ENCODE measurements around the gene CHRNA5.
"Not testable (repeated sequence)": the region's sequence is repeated elsewhere in the genome, so short reads cannot be mapped to it uniquely, and the experiment has no call there.

CHRNA5 gene

GRCh38 chr15:78565951-78566774, 843 bp downstream of the CHRNA5 start:
- no peak for DNase-seq (ENCODE audit: low spot score)

GRCh38 chr15:78567531-78567930, 2.2 kb downstream of the CHRNA5 start:
- no peak for DNase-seq (ENCODE audit: low spot score)

GRCh38 chr15:78570710-78571109, 5.4 kb downstream of the CHRNA5 start:
- no peak for DNase-seq (ENCODE audit: low spot score)

GRCh38 chr15:78571382-78571781, 6.1 kb downstream of the CHRNA5 start:
- no peak for DNase-seq (ENCODE audit: low spot score)

GRCh38 chr15:78573416-78573815, 8.1 kb downstream of the CHRNA5 start:
- DNase-seq (ENCODE audit: low spot score) = no peak

GRCh38 chr15:78574944-78575343, 9.6 kb downstream of the CHRNA5 start:
- DNase-seq (ENCODE audit: low spot score) = no peak

GRCh38 chr15:78597583-78597982, 32.3 kb downstream of the CHRNA5 start:
- DNase-seq (ENCODE audit: low spot score) = no peak

- no peak for DNase-seq (ENCODE audit: low spot score)
These were observed 33.0 kb downstream of the CHRNA5 start for GRCh38 chr15:78598348-78598747.

GRCh38 chr15:78599189-78599588, 33.9 kb downstream of the CHRNA5 start:
- no peak for DNase-seq (ENCODE audit: low spot score)

GRCh38 chr15:78603467-78603866, 38.1 kb downstream of the CHRNA5 start:
- no peak for DNase-seq (ENCODE audit: low spot score)

GRCh38 chr15:78604420-78604819, 39.1 kb downstream of the CHRNA5 start:
- no peak for DNase-seq (ENCODE audit: low spot score)

- DNase-seq (ENCODE audit: low spot score) = no peak
These were observed 39.9 kb downstream of the CHRNA5 start for GRCh38 chr15:78605201-78605600.

- no peak for DNase-seq (ENCODE audit: low spot score)
These were observed 40.4 kb downstream of the CHRNA5 start for GRCh38 chr15:78605680-78606079.

- not testable (repeated sequence) for DNase-seq (ENCODE audit: low spot score)
These were observed 44.2 kb downstream of the CHRNA5 start for GRCh38 chr15:78609551-78609950.

- DNase-seq (ENCODE audit: low spot score) = no peak
These were observed 48.7 kb downstream of the CHRNA5 start for GRCh38 chr15:78614021-78614420.

- DNase-seq (ENCODE audit: low spot score) = no peak
These were observed 49.9 kb downstream of the CHRNA5 start for GRCh38 chr15:78615151-78615589.

- DNase-seq (ENCODE audit: low spot score) = no peak
These were observed 51.2 kb downstream of the CHRNA5 start for GRCh38 chr15:78616506-78616905.

GRCh38 chr15:78617076-78617475, 51.8 kb downstream of the CHRNA5 start:
- no peak for DNase-seq (ENCODE audit: low spot score)

GRCh38 chr15:78617516-78617915, 52.2 kb downstream of the CHRNA5 start:
- DNase-seq (ENCODE audit: low spot score) = no peak

GRCh38 chr15:78618064-78618463, 52.7 kb downstream of the CHRNA5 start:
- DNase-seq (ENCODE audit: low spot score) = no peak

GRCh38 chr15:78618490-78618934, 53.2 kb downstream of the CHRNA5 start:
- peak; percentile 78 for DNase-seq (ENCODE audit: low spot score)

- DNase-seq (ENCODE audit: low spot score) = no peak
These were observed 54.0 kb downstream of the CHRNA5 start for GRCh38 chr15:78619022-78619950.

- no peak for DNase-seq (ENCODE audit: low spot score)
These were observed 54.8 kb downstream of the CHRNA5 start for GRCh38 chr15:78620021-78620526.
